PFSK-1 (cell line): ENCODE measurements around the gene TNNC1.

Experiments used
- POLR2AphosphoS5 ChIP-seq: IDR thresholded peaks from 2 replicates; pipeline ENCODE4 v1.6.1; 2012; ENCODE audit warnings: low read depth, mild to moderate bottlenecking, control low read depth, low read length, moderate library complexity
- SIN3A ChIP-seq: IDR thresholded peaks from 2 replicates; pipeline ENCODE4 v1.6.1; 2012; ENCODE audit warnings: mild to moderate bottlenecking, low read length, moderate library complexity, borderline replicate concordance; ENCODE audit not compliant: insufficient read depth
- TF ChIP-seq, protein P1 (sequence below), 2 experiments: IDR thresholded peaks; 2 replicates each; pipeline versions ENCODE4 v1.6.1 to v1.8.0; 2011 to 2012; ENCODE audit warnings: low read depth in 2 of 2, low read length in 2 of 2, control low read depth in 1 of 2, inconsistent platforms in 1 of 2, mild to moderate bottlenecking in 1 of 2, moderate library complexity in 1 of 2; ENCODE audit not compliant: insufficient read depth in 1 of 2

DNA sequence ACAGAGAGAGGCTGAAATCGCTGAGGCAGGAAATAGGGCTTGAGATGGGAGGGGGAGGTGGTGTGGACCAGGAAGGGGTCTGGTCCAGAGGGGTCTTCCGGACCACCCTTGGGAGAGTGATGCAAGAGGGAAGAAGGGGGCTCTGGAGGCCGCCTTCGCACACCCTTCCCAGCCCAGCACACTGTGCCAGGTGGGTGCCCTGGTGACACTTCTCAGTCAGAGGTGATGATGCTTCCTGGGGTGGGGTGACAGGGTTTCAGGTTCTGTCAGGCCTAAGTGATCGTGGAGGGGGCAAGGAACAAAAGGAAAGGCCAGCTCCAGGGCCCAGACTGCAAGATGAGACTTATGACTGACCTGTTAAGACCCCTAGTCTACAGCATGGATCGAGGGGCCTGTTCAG, 21.6 kb downstream of the TNNC1 start:
- TF ChIP-seq SIN3A (no peak), POLR2AphosphoS5 (no peak)
- TF ChIP-seq, protein P1, sequence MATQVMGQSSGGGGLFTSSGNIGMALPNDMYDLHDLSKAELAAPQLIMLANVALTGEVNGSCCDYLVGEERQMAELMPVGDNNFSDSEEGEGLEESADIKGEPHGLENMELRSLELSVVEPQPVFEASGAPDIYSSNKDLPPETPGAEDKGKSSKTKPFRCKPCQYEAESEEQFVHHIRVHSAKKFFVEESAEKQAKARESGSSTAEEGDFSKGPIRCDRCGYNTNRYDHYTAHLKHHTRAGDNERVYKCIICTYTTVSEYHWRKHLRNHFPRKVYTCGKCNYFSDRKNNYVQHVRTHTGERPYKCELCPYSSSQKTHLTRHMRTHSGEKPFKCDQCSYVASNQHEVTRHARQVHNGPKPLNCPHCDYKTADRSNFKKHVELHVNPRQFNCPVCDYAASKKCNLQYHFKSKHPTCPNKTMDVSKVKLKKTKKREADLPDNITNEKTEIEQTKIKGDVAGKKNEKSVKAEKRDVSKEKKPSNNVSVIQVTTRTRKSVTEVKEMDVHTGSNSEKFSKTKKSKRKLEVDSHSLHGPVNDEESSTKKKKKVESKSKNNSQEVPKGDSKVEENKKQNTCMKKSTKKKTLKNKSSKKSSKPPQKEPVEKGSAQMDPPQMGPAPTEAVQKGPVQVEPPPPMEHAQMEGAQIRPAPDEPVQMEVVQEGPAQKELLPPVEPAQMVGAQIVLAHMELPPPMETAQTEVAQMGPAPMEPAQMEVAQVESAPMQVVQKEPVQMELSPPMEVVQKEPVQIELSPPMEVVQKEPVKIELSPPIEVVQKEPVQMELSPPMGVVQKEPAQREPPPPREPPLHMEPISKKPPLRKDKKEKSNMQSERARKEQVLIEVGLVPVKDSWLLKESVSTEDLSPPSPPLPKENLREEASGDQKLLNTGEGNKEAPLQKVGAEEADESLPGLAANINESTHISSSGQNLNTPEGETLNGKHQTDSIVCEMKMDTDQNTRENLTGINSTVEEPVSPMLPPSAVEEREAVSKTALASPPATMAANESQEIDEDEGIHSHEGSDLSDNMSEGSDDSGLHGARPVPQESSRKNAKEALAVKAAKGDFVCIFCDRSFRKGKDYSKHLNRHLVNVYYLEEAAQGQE (IDR thresholded peaks at IDR 0.05; ENCODE audit: insufficient read depth in 1 of 2, low read depth in 2 of 2, low read length in 2 of 2): no peak
